Measurements from ENCODE around the gene HTR6. TPM values are rescaled to one million over a fixed set of nuclear protein-coding genes. Genes with fewer than 3 reads are reported as not detected.

Gene HTR6
- total RNA-seq, 1 donor from 2014 or later, result 0.11 TPM

- Mint-ChIP-seq H3K36me3 (ENCODE audit: low read depth, unreplicated experiment) (peaks cover 4% of the 10 kb centered on the region), H3K27ac (ENCODE audit: unreplicated experiment) (no peak overlapping the region), H3K9me3 (ENCODE audit: unreplicated experiment) (no peaks in the 10 kb centered on the region), H3K4me3 (ENCODE audit: unreplicated experiment) (no peak overlapping the region), H3K27me3 (ENCODE audit: low read depth, unreplicated experiment) (peaks cover 2% of the 10 kb centered on the region), H3K4me1 (ENCODE audit: low read depth, unreplicated experiment) (peaks cover 8% of the 10 kb centered on the region)
- Histone ChIP-seq H3K36me3 (ENCODE audit: insufficient read depth, low read length) (no peaks in the 10 kb centered on the region), H2AFZ (ENCODE audit: low read depth, low read length) (no peak overlapping the region), H3K4me1 (ENCODE audit: insufficient read depth, low read length) (peaks cover 33% of the 10 kb centered on the region), H4K20me1 (ENCODE audit: insufficient read depth, low read length) (peaks cover 71% of the 10 kb centered on the region), H3K27me3 (ENCODE audit: insufficient read depth, low read length) (no peaks in the 10 kb centered on the region), H3K4me2 (ENCODE audit: low read length) (no peak overlapping the region), H3K4me3 (ENCODE audit: insufficient read depth, low read depth, low read length) (no peak overlapping the region), H3K27ac (ENCODE audit: low read depth, low read length) (no peak overlapping the region), H3K79me2 (ENCODE audit: insufficient read depth, low read length) (peaks cover 30% of the 10 kb centered on the region), H3K9ac (ENCODE audit: low read length) (peak overlapping the region; percentile 40), H3K9me3 (ENCODE audit: insufficient read depth, low read depth, low read length) (no peaks in the 10 kb centered on the region)
- FAIRE-seq, result no peak
- TF ChIP-seq EZH2 (IDR thresholded peaks at IDR 0.05; ENCODE audit: insufficient read depth, low read length), result no peak
- no peak for TF ChIP-seq CTCF (IDR thresholded peaks at IDR 0.05; ENCODE audit: insufficient read depth, low read depth, low read length)
- DNase-seq (ENCODE audit: low read depth), result no peak
Measured at GRCh38 chr1:19654886-19655717, 9.6 kb upstream of the HTR6 start.

DNA sequence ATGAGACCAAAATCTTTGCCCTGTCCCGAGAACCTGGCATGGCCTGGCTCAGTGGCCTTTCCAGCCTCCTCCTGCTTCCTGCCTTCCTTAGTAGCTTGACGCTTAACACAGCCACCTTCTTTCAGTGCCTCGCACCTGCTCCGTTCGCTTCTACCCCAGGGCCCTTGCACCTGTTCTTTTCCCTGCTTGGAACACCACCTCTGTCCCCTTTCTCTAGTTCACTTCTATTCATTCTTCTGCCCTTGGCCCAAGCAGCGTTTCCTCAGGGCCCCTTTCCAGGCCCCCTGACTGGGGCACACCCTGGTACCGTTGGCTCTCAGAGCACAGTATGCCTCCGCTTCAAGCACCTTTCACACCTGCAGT lies 9.0 kb upstream of the HTR6 start:
- DNase-seq (ENCODE audit: low read depth) (no peak), FAIRE-seq (no peak)
- no peak overlapping the region for H2AFZ ChIP-seq (ENCODE audit: low read depth, low read length)
- H3K79me2 ChIP-seq (ENCODE audit: insufficient read depth, low read length), result peaks cover 24% of the 10 kb centered on the region
- no peaks in the 10 kb centered on the region for H3K27me3 ChIP-seq (ENCODE audit: insufficient read depth, low read length)
- peaks cover 71% of the 10 kb centered on the region for H4K20me1 ChIP-seq (ENCODE audit: insufficient read depth, low read length)
- peaks cover 2% of the 10 kb centered on the region for H3K27me3 Mint-ChIP-seq (ENCODE audit: low read depth, unreplicated experiment)
- TF ChIP-seq CTCF (IDR thresholded peaks at IDR 0.05; ENCODE audit: insufficient read depth, low read depth, low read length) (no peak), EZH2 (IDR thresholded peaks at IDR 0.05; ENCODE audit: insufficient read depth, low read length) (no peak)
- H3K36me3 ChIP-seq (ENCODE audit: insufficient read depth, low read length), result no peaks in the 10 kb centered on the region
- H3K4me2 ChIP-seq (ENCODE audit: low read length), result no peak overlapping the region
- H3K4me3 ChIP-seq (ENCODE audit: insufficient read depth, low read depth, low read length), result no peak overlapping the region
- no peak overlapping the region for H3K9ac ChIP-seq (ENCODE audit: low read length)
- peaks cover 4% of the 10 kb centered on the region for H3K36me3 Mint-ChIP-seq (ENCODE audit: low read depth, unreplicated experiment)
- no peak overlapping the region for H3K27ac ChIP-seq (ENCODE audit: low read depth, low read length)
- peaks cover 8% of the 10 kb centered on the region for H3K4me1 Mint-ChIP-seq (ENCODE audit: low read depth, unreplicated experiment)
- no peaks in the 10 kb centered on the region for H3K9me3 ChIP-seq (ENCODE audit: insufficient read depth, low read depth, low read length)
- no peak overlapping the region for H3K4me3 Mint-ChIP-seq (ENCODE audit: unreplicated experiment)
- H3K9me3 Mint-ChIP-seq (ENCODE audit: unreplicated experiment), result no peaks in the 10 kb centered on the region
- no peak overlapping the region for H3K27ac Mint-ChIP-seq (ENCODE audit: unreplicated experiment)
- peaks cover 33% of the 10 kb centered on the region for H3K4me1 ChIP-seq (ENCODE audit: insufficient read depth, low read length)

Measured in astrocyte (in vitro differentiated cells and primary cell).